ENCODE results near the gene RPS3.

Gene RPS3

DNA sequence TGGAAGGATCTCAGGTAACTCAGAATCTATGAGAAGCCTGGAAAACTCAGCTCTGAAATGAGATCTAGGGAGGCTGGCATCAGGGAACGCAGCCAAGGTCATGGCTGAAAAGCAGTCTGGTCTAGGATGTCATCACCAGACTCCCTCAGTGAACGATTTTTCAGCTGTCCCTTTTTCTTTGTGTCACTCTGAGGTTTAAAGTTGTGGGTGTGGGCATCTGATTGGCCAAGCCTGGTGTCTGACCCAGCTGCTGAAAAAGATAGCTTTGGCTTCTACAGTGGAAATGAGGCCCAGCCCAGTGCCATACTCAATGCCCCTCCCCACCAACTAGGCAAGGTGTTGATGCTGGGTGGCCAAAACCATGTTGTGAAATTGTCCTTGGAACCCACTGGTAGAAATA, 14.5 kb downstream of the RPS3 start:
- TF ChIP-seq POLR2A (IDR thresholded peaks at IDR 0.05; ENCODE audit: low read depth, low read length), result no peak
- DNase-seq (ENCODE audit: insufficient read length, low spot score) (no peak), FAIRE-seq (no peak)

DNA sequence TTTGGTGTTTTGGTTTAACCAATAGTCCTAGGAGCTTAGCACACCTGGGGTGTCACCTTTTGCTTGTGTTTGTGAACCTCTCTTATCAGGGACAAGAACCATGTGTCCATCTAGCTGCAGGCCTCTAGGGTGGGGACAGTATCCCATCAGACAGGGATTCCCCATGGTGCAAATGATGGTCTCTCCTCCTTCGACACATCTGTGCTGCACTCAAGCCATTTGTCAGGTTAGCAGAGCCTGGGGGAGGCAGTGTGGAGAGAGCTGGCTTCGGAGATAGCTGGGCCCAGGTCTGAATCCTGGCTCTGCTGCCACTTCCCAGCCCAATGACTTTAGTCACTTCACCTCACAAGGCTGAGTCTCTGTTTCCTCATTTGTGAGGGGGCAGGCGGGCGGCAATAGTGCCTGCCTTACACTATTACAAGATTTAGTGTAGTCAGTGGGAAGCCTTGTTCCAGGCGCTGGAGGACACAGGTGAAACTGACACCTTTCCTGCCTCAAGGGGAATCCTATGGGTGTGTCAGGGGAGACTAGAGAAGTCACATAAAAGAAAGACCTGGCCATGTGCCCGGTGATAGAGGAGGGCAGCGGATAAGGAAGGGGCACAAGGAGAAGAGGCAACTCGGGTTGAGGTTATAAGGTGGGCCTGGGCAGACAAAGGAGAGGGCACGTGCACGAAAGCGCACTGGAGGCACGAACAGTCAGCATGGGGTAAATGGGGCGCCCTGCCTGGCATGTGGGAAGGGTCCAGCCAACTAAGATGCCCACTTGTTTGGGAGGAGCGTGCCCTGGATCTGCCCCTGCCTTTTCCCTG, 21.1 kb downstream of the RPS3 start:
- no peak for TF ChIP-seq POLR2A (IDR thresholded peaks at IDR 0.05; ENCODE audit: low read depth, low read length)
- FAIRE-seq (no peak), DNase-seq (ENCODE audit: insufficient read length, low spot score) (no peak)

DNA sequence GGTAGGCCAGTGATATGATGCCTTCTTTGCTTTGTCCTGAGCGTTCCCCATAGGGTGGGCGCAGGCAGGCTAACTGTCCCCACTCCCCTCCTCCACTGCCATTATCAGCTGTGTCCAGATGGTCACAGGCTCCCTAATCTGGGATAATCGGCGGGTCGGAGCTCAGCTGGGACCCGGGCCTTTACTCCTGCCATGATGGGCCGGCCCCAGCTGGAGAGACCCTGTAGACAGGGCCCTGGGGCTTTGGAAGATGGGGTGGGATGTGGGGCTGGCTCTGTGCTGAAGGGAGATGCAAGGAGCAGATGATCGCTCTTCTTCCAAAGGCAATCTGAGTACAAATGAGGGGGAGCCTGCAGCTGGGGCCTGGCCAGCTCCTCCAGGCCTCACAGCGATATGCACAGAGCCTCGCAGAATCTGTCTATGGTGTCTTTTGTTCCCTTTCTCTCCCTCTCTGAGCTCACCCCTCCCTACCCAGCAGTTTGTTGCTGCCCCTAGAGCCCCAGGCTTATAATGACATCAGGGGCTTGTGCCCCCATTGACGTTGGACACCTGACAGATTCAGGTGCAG, 21.8 kb downstream of the RPS3 start:
- FAIRE-seq (no peak), DNase-seq (ENCODE audit: insufficient read length, low spot score) (no peak)
- no peak for TF ChIP-seq POLR2A (IDR thresholded peaks at IDR 0.05; ENCODE audit: low read depth, low read length)

DNA sequence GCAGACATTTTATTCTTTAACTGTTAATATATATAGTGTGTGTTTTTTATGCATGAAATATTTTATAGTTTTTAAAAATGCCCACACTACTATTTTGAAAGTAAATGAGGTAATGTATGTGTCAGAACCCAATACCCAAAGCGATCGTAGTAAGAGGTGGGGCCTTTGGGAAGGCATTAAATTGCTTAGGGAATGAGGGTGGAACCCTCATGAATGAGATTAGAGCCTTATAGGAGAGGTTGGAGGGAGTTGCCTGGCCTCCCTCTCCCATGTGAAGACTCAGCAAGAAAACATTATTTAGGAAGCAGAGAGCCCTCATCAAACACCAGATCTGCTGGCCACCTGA, 22.6 kb downstream of the RPS3 start:
- no peak for FAIRE-seq
- no peak for DNase-seq (ENCODE audit: insufficient read length, low spot score)
- TF ChIP-seq POLR2A (IDR thresholded peaks at IDR 0.05; ENCODE audit: low read depth, low read length), result no peak

DNA sequence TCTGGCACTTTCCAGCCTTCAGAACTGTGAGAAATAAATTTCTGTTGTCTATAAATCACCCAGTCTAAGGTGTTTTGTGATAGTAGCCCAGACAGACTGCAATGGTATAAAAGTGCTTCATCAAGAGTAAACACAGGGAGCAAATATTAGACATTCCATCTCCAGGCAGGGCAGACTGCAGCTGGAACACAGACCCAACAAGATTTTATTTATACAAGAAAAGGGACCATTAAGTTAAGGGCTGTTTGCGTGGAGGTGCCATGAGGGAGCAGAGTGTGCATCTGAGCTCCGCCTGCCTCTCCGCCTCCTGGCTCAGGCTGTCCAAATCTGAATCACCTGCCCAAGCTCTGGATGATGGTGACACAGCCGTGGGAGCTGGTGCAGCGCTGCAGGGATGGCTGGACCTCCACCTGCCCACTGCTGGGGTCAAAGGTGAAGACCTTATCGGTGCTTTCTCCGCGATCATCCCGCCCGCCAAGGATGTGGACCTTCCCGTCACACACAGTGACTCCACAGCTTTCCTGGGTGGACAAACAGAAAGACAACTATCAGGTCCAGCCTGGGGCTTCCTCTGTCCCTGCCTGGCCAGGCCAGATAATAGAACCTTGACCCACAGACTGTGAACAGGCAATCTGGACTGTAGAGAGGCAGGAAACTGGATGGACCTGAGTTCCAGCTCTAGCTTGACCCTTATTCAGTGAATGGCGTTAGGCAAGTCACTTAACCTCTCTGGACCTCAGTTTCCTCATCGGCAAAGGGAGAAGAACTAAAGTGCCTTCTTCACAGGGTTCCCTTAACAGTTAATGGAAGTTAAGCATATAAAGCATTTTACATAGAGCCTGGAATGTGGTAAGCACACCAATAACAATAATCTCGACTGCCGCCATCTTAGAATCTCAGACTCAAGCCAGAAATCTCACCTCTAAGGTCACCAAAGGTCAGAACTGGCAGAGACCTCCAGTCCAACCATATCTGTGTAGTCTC, 23.2 kb downstream of the RPS3 start:
- DNase-seq (ENCODE audit: insufficient read length, low spot score), result no peak
- FAIRE-seq, result no peak
- TF ChIP-seq POLR2A (IDR thresholded peaks at IDR 0.05; ENCODE audit: low read depth, low read length), result no peak

DNA sequence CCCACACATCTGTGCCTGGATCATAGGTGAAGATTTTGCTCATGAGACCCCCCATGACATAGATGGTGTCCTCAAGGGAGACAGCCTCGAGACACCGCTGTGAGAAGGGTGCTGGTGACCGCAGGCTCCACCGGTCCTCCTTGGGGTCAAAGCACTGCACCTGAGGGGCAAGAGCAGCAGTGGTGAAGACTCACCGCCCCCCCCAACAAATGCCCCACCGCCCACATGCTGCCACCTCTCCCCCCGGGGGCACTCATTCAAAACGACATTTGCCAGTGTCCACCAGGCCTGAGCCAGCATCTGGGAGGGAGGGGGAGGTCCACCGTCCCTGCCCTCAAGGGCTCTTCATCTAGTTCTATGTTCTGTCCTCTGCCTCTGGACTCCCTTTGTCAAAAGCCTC, 24.4 kb downstream of the RPS3 start:
- TF ChIP-seq POLR2A (IDR thresholded peaks at IDR 0.05; ENCODE audit: low read depth, low read length), result no peak
- DNase-seq (ENCODE audit: insufficient read length, low spot score), result no peak

DNA sequence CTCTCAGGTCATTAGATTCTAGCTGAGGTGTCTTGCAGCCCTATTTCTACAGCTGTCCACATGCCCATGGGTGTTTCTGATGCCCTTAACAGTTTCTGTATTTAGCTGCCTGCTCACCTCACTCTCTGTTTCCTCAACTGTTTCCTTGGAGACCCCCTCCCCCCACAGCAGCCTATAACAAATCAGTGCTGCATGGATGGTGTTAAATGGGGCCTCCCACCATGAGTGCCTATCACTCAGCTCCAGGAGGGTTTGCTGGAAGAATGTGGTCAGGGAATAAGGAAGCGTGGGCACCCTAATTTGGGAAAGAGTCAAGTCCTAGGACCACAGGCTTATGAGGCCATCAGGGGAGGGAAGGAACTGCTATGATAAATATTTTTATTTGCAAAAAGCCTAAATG, 25.1 kb downstream of the RPS3 start:
- TF ChIP-seq POLR2A (IDR thresholded peaks at IDR 0.05; ENCODE audit: low read depth, low read length), result no peak
- no peak for FAIRE-seq

More for the DNA sequence above, 24.4 kb downstream of the RPS3 start:
- FAIRE-seq, result no peak

DNA sequence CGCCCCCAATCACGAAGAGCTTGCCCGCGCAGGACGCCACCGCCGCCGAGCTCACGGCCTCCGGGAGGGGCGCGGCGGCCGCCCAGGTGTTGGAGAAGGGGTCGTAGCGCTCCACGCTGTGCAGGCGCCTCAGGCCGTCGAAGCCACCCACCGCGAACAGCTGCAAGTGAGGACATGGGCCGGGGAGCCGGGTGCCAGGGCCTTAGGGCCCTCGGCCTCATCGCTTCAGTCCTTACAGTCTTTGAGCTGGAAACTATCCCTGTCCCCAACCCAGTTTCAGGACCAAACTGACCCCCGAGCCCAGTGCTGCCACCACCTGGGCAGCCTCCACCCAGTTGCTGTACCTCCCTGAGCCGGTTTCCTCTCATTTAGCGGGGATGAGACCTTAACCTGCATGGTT, 26.1 kb downstream of the RPS3 start:
- DNase-seq (ENCODE audit: insufficient read length, low spot score), result no peak
- FAIRE-seq, result no peak
- no peak for TF ChIP-seq POLR2A (IDR thresholded peaks at IDR 0.05; ENCODE audit: low read depth, low read length)

More for the DNA sequence above, 25.1 kb downstream of the RPS3 start:
- no peak for DNase-seq (ENCODE audit: insufficient read length, low spot score)

DNA sequence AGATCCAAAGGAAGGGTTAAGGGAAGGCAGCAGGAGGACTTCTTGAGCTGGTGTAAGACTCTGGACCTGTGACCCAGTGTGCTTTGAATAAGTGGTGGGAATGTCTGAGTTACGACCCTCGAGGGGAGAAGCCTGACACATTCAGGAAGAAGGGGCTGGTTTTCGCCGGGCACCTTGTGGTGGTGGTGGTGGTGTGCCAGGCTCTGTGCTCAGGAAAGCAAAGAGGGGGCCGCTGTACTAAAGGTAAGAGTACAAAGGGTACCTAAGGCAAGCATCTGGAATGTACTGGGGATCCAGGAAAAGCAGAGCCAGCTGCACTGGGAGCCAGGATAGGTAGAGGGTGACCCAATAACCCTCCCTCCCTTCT, 27.4 kb downstream of the RPS3 start:
- no peak for FAIRE-seq
- DNase-seq (ENCODE audit: insufficient read length, low spot score), result no peak
- no peak for TF ChIP-seq POLR2A (IDR thresholded peaks at IDR 0.05; ENCODE audit: low read depth, low read length)

DNA sequence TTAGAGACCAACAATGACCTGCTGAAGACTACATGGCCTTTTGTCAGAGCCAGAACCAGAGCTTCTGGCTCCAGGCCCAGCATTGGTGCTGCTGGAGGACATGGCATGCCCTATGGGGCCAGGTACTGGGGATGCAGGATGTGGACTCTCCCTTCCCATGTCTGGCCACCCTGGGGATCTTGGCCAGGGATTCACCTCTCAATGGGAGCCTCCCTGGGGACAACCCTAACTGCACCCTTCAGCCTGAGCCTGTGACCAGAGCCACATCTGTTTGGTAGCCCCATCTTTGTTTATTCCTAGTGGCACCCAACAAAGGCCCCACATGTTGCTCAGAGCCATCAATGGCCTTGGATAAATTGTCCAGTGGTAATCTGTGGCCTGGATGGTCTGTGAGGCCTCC, 27.9 kb downstream of the RPS3 start:
- TF ChIP-seq POLR2A (IDR thresholded peaks at IDR 0.05; ENCODE audit: low read depth, low read length), result no peak
- DNase-seq (ENCODE audit: insufficient read length, low spot score) (no peak), FAIRE-seq (no peak)

DNA sequence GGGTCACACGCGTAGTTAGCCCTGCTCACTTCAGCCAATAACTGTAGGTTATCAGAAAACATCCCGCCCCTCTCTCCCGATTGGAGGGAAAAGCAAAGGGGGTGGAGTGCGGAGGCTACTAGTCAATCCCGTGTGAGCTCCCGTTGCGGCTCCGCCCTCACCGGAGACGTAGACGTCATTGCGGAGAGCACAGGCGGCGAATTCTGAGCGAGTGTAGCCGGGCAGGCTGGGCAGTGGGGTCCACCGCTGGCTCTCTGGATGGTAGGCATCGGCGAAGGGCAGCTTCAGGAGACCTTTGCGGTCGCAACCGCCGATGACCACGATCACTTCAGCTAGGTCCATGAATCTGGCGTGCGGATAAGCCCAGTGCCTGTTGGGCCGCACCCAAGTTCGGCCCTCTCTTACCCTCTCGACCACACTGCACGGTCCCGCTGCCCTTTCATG, 29.0 kb downstream of the RPS3 start:
- FAIRE-seq, result no peak
- peak; percentile 97 for DNase-seq (ENCODE audit: insufficient read length, low spot score)
- TF ChIP-seq POLR2A (IDR thresholded peaks at IDR 0.05; ENCODE audit: low read depth, low read length), result peak; percentile 81

DNA sequence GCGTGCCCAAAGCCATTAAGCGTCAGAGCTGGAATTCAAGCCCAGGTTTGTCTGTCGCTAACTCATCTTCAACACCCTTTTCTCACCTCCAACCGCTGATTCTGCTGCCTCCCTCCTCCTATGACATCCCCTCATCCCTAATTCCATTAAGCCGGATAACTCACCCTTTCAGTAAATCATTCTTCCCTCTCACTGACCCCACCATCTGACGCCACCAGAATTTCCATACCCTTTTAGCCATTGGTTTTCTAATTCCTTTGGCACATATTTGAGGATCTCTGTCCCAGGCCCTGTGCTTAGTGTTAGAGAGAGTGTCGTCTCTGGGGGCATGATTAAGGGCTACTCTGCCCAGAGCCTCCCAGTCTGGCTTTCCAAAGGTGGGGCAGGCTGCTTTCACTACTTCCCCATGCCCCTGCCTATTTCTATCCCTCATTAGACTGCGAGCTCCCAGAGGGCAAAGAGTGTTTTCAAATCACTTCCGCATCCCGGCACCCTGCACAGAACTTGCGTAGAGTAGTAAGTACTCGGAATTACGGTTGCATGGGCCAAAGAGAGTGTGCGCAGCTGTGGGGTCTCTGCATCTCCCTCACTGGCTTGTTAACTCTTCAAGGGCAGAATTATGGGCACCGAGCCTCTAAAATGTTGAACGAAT, 29.8 kb downstream of the RPS3 start:
- DNase-seq (ENCODE audit: insufficient read length, low spot score), result no peak

DNA sequence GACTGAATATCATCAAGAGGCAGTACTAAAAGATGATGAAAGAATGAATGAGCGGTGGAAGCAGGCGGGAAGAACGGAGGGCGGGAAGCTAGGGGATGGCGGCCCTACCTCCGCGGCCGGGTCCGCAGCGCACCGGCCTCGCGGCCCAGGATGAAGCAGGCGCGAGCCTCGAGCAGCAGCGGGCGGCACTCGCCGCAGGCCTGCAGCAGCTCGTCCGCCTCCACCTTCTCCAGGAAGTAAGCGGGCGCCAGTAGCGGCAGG, 30.3 kb downstream of the RPS3 start:
- no peak for FAIRE-seq
- DNase-seq (ENCODE audit: insufficient read length, low spot score), result no peak
- TF ChIP-seq POLR2A (IDR thresholded peaks at IDR 0.05; ENCODE audit: low read depth, low read length), result no peak

More for the DNA sequence above, 29.8 kb downstream of the RPS3 start:
- no peak for TF ChIP-seq POLR2A (IDR thresholded peaks at IDR 0.05; ENCODE audit: low read depth, low read length)
- no peak for FAIRE-seq
